Pancreas (tissue), 10 donors: ENCODE data around the gene BTBD18. TPM values are rescaled to one million over a fixed set of nuclear protein-coding genes. Genes with fewer than 3 reads are reported as not detected.

Experiments
- ATAC-seq, 4 donors: fragments of 200-7000 bp; cut with Tn5 transposase; one replicate each; pipeline versions ENCODE4 v1.8.0 to v1.9.1; 2020; ENCODE audit warnings: mild to moderate bottlenecking in 4 of 4, moderate library complexity in 4 of 4
- DNase-seq, 6 donors: peaks; one replicate each; pipeline ENCODE4 v3.0.0-alpha.2; 2020
- FAIRE-seq: peaks from 2 replicates; lab custom pipeline; 2012; peaks lifted over from hg19 to GRCh38; lab: Jason Lieb, UNC
- H3K27ac ChIP-seq, 4 donors: fragments of 200-600 bp; sonication (generic); 1 replicate in 3 of 4; 2 replicates in 1 of 4; pipeline versions ENCODE4 v1.5.0 to v1.8.0; 2020
- H3K27me3 ChIP-seq, 4 donors: fragments of 200-600 bp; one replicate each; pipeline ENCODE4 v1.8.0; 2021
- H3K36me3 ChIP-seq, 3 donors: fragments of 200-600 bp; sonication (generic) in 1 of 3; one replicate each; pipeline versions ENCODE4 v1.5.0 to v1.8.0; 2020 to 2021
- H3K4me1 ChIP-seq, 3 donors: fragments of 200-600 bp; one replicate each; pipeline ENCODE4 v1.8.0; 2021
- H3K4me3 ChIP-seq, 4 donors: fragments of 200-600 bp; sonication (generic) in 2 of 4; one replicate each; pipeline versions ENCODE4 v1.5.0 to v1.8.0; 2020 to 2021
- H3K9me3 ChIP-seq, 4 donors: fragments of 200-600 bp; one replicate each; pipeline ENCODE4 v1.8.0; 2021
- WGBS, 2 donors: extraction: QIAGEN DNeasy Blood & Tissue Kit; methylation state at CpG; one replicate each; pipeline ENCODE4 v1.1.7; 2013; 5-methylcytosine and 5-hydroxymethylcytosine counted together
- intact Hi-C, 3 donors: fragments of 100-400 bp; cut with DNase I; formaldehyde crosslinking; loops; one replicate each; pipeline versions ENCODE4 v1.11.1 to v1.14.2; 2022
- polyA plus RNA-seq, 2 donors: library from polyadenylated mRNA; stranded (reverse); fragments of 200-250 nt; gene quantifications; one replicate each; pipeline ENCODE4 v1.2.3, GENCODE V29; 2013
- total RNA-seq, 6 donors: library from RNA; stranded (reverse); fragmentation: NEBNext Ultra II Directional in 4 of 6; extraction: Animal tissue kit (Norgen Biotek cat#: 25700) in 4 of 6; gene quantifications; one replicate each; pipeline versions ENCODE4 v1.2.1 to v1.2.4, GENCODE V29; 2021 to 2023
- TF ChIP-seq, protein P1 (sequence below), 4 donors: fragments of 200-600 bp; sonication (generic) in 3 of 4; IDR thresholded peaks; one replicate each; pipeline versions ENCODE4 v1.5.0 to v1.8.0; 2021; ENCODE audit warnings: antibody characterized with exemption in 4 of 4
- donor health status: healthy with polysubstance abuse.
- donor health status: DM: no; HTN: no; CAD: no; lungs with moderate emphysema.
- donor health status: DM: no; HTN: no; CAD: no.
- donor health status: control.
- donor health status: control.
- donor health status: Bipolar disorder and iron deficiency.
- donor health status: DM: yes; HTN: yes; CAD: no.
- donor health status: DM: no; HTN: no; CAD: no.
- donor health status: DM: no; HTN: no; CAD: no.
- donor health status: DM: yes; HTN: yes; CAD: no.

Gene BTBD18
- total and polyA plus RNA-seq, 8 donors, result 0.05 TPM; not detected in 7

DNA sequence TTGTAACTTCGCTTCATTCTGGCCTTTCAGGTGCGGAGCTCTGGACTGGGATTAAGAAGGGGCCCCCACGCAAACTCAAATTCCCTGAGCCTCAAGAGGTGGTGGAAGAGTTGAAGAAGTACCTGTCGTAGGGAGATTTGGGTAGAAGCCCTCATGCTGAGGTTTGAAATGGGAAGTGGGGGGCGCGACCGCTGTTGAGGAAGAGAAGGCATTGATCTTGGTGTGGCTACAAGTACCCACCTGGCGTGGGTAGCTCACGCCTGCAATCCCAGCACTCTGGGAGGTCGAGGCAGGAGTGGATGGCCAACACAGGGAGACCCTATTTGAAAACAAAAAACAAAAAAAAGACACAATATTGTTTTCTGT is 9.5 kb downstream of the BTBD18 start:
- H3K36me3 ChIP-seq, result peaks cover 0 to 21% (median 14%) of the 10 kb centered on the region in 3 donors
- H3K27ac ChIP-seq, result peak overlapping the region; percentile 77 to 92 (median 87)
- no peak for ATAC-seq
- intact Hi-C loops, result no loop called here
- WGBS, 2 donors, result 3% methylated on average over 10 of the region's 10 CpGs
- H3K4me3 ChIP-seq, result peak overlapping the region; percentile 76 to 91 (median 88)
- H3K4me1 ChIP-seq, result peaks cover 5 to 10% (median 9%) of the 10 kb centered on the region in 3 donors
- no peaks in the 10 kb centered on the region for H3K27me3 ChIP-seq
- TF ChIP-seq, protein P1, sequence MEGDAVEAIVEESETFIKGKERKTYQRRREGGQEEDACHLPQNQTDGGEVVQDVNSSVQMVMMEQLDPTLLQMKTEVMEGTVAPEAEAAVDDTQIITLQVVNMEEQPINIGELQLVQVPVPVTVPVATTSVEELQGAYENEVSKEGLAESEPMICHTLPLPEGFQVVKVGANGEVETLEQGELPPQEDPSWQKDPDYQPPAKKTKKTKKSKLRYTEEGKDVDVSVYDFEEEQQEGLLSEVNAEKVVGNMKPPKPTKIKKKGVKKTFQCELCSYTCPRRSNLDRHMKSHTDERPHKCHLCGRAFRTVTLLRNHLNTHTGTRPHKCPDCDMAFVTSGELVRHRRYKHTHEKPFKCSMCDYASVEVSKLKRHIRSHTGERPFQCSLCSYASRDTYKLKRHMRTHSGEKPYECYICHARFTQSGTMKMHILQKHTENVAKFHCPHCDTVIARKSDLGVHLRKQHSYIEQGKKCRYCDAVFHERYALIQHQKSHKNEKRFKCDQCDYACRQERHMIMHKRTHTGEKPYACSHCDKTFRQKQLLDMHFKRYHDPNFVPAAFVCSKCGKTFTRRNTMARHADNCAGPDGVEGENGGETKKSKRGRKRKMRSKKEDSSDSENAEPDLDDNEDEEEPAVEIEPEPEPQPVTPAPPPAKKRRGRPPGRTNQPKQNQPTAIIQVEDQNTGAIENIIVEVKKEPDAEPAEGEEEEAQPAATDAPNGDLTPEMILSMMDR (IDR thresholded peaks at IDR 0.05), result no peak
- DNase-seq, result no peak
- H3K9me3 ChIP-seq, result no peaks in the 10 kb centered on the region
- FAIRE-seq, result no peak

DNA sequence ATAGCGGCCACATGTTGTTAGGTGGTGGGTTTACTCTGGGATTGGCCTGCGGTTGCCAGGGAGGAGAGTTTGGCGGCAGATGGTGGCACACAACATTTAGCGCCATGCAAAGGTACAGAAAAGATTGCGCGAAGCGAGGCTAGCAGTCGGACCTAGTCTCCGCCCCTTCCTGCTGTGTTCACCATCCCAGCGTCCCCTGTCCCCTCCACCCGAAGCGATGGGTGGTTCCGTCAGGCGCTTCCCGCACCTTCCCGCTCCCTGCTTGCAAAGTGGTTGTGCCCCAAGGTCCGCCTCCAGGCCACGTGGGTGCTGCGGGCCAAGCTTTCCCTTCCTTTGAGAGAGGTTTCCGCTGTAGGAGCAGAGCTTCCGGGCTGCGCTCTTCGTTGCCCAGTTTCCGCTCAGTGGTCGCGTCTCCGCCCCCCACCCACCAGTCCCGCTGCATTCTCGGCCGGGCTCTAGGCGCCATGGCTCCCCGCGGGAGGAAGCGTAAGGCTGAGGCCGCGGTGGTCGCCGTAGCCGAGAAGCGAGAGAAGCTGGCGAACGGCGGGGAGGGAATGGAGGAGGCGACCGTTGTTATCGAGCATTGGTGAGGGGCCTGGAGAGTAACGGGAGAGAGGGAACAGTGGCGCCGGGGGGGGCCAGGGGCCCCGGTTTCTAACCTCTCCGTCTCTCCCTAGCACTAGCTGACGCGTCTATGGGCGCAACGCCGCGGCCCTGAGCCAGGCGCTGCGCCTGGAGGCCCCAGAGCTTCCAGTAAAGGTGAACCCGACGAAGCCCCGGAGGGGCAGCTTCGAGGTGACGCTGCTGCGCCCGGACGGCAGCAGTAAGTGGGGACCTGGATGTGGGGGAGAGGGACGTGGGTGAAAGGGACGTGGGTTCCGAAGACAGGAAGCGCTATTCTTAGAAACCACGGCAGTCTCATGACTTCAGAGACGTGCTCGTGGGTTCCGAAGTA is 10.2 kb downstream of the BTBD18 start, which contains the start of gene SELENOH:
Gene SELENOH (plus strand): TSS at position 360 of the 955 bp plus-strand sequence. CDS start 105 bp downstream, at position 465.
- Histone ChIP-seq H3K27me3 (no peaks in the 10 kb centered on the region), H3K4me3 (peak within 1 kb of the TSS; percentile 76 to 91 (median 88)), H3K4me1 (peaks cover 5 to 10% (median 9%) of the 10 kb centered on the region in 3 donors), H3K9me3 (no peaks in the 10 kb centered on the region), H3K27ac (peak within 1 kb of the TSS; percentile 77 to 92 (median 87)), H3K36me3 (peaks cover 0 to 21% (median 14%) of the 10 kb centered on the region in 3 donors)
- peak; percentile 89 to 98 (median 96) for DNase-seq
- ATAC-seq, result peak; percentile 99
- TF ChIP-seq, protein P1 (IDR thresholded peaks at IDR 0.05), result no peak
- FAIRE-seq, result no peak
- intact Hi-C loops, result no loop called here
- WGBS, 2 donors, result 0 to 1% methylated on average over 69 to 75 of the region's 75 CpGs

DNA sequence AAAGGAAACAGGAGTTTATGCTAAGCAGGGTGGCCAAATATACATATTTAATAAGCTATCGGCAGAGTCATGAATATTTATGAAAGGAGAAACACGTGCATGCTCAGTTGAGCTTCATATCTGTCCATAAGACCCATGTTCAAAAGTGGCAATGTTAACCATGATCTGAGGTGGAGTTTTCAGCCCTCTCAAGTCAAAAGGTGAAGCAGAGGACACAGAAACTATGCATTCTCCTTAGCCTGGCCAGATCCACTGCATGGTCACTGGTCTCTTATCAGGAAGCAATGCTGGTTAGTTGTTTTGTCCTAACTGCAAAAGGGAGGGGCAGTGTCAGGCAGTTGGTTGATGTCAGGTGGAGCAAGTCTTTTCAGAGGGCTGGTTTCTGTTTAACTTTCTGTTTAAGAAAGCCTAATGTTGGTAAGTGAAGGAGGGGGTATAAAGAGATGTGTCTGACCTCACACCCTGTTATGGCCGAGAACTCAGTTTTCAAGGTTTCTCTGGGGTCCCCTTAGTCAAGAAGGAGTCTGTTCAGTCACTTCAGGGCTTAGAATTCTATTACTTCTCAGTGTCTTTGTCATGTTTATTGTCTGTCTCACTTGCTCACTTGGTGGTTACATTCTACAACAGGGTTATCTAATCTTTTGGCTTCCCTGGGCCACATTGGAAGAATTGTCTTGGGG is 15.9 kb downstream of the BTBD18 start:
- Histone ChIP-seq H3K27ac (no peak overlapping the region), H3K4me1 (no peaks in the 10 kb centered on the region), H3K36me3 (peaks cover 0 to 5% (median 0%) of the 10 kb centered on the region in 3 donors), H3K4me3 (no peak overlapping the region), H3K9me3 (no peaks in the 10 kb centered on the region), H3K27me3 (no peaks in the 10 kb centered on the region)
- 67 to 70% methylated on average over 3 of the region's 3 CpGs for WGBS, 2 donors
- FAIRE-seq (no peak), ATAC-seq (peak in 1 of 4 donors; percentile 23), DNase-seq (no peak)
- intact Hi-C loops, result no loop called here
- TF ChIP-seq, protein P1 (IDR thresholded peaks at IDR 0.05), result no peak

DNA sequence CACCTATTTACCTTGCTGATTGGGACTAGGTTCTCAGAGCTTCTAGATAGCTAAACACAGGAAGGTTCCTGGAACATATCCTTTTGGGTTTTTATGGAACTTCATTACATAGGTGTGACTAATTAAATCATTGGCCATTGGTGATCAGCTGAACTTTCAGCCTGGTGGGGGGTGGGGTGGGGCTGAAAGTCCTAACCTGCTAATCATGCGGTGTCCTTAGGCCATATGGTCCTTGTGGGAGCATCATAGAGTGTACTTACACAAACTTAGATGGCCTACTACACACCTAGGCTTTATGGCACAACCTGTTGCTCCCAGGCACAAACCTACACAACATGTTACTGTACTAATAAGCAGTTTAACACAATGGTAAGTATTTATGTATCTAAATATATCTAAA is 19.0 kb downstream of the BTBD18 start:
- Histone ChIP-seq H3K9me3 (no peaks in the 10 kb centered on the region), H3K36me3 (no peaks in the 10 kb centered on the region), H3K27me3 (no peaks in the 10 kb centered on the region), H3K4me3 (no peak overlapping the region), H3K27ac (no peak overlapping the region), H3K4me1 (no peaks in the 10 kb centered on the region)
- FAIRE-seq (no peak), ATAC-seq (no peak), DNase-seq (no peak)
- TF ChIP-seq, protein P1 (IDR thresholded peaks at IDR 0.05), result no peak
- WGBS, 2 donors, result 95 to 100% methylated on average over 1 of the region's 1 CpG
- intact Hi-C loops, result no loop called here
